Activated naive CD4-positive, alpha-beta T cell treated with anti-CD3 and anti-CD28 coated beads, Interleukin-2, amount 50 U/mL, for 16 hours (primary cell): ENCODE data around the gene STRBP.

Experiments used
- DNase-seq: peaks from one replicate; pipeline ENCODE4 v3.0.0-alpha.2; 2020

The STRBP gene

GRCh38 chr9:123121457-123121856 lies 146.9 kb downstream of the STRBP start:
- no peak for DNase-seq

- DNase-seq = no peak
Measured at GRCh38 chr9:123120953-123121352, 147.4 kb downstream of the STRBP start.

- DNase-seq = no peak
Measured at GRCh38 chr9:123120131-123120530, 148.3 kb downstream of the STRBP start.

- DNase-seq = no peak
Measured at GRCh38 chr9:123119566-123119965, 148.8 kb downstream of the STRBP start.

- no peak for DNase-seq
Measured at GRCh38 chr9:123116036-123116435, 152.3 kb downstream of the STRBP start.

GRCh38 chr9:123115146-123115913 lies 153.1 kb downstream of the STRBP start:
- no peak for DNase-seq

- no peak for DNase-seq
Measured at GRCh38 chr9:123113185-123113584, 155.2 kb downstream of the STRBP start.

- no peak for DNase-seq
Measured at GRCh38 chr9:123112015-123112975, 156.1 kb downstream of the STRBP start.

GRCh38 chr9:123111427-123112014 lies 156.9 kb downstream of the STRBP start:
- no peak for DNase-seq

- no peak for DNase-seq
Measured at GRCh38 chr9:123109540-123110279, 158.7 kb downstream of the STRBP start.

GRCh38 chr9:123108976-123109375 lies 159.4 kb downstream of the STRBP start:
- no peak for DNase-seq

GRCh38 chr9:123107639-123108285 lies 160.6 kb downstream of the STRBP start:
- DNase-seq = no peak

- no peak for DNase-seq
Measured at GRCh38 chr9:123105490-123105889, 162.9 kb downstream of the STRBP start.

GRCh38 chr9:123104807-123105206 lies 163.6 kb downstream of the STRBP start:
- no peak for DNase-seq

GRCh38 chr9:123102375-123103113 lies 165.8 kb downstream of the STRBP start:
- DNase-seq = no peak

GRCh38 chr9:123099548-123099947 lies 168.8 kb downstream of the STRBP start:
- DNase-seq = no peak

GRCh38 chr9:123099042-123099441 lies 169.3 kb downstream of the STRBP start:
- no peak for DNase-seq

GRCh38 chr9:123098096-123098459 lies 170.3 kb downstream of the STRBP start:
- no peak for DNase-seq

GRCh38 chr9:123097430-123098095 lies 170.8 kb downstream of the STRBP start:
- DNase-seq = no peak

GRCh38 chr9:123096987-123097386 lies 171.4 kb downstream of the STRBP start:
- no peak for DNase-seq

GRCh38 chr9:123093141-123093540 lies 175.2 kb downstream of the STRBP start:
- DNase-seq = no peak
